GM23338 (cell line): Measurements from ENCODE around the gene CRY1.

ENCODE experiments used
- CTCF ChIP-seq, 2 experiments: fragments of 200-600 bp in 1 of 2; sonication (generic) in 1 of 2; conservative IDR thresholded peaks; 2 replicates each; pipeline versions ENCODE4 v1.5.1 to v1.6.1; 2016 to 2017; ENCODE audit warnings: antibody characterized with exemption in 2 of 2, low read depth in 2 of 2, mild to moderate bottlenecking in 2 of 2, moderate library complexity in 1 of 2
- EZH2 ChIP-seq: fragments of 200-600 bp; sonication (generic); IDR thresholded peaks from one replicate; pipeline ENCODE4 v1.8.0; 2017; ENCODE audit warnings: antibody characterized with exemption, mild to moderate bottlenecking, low read depth; ENCODE audit not compliant: unreplicated experiment
- POLR2AphosphoS5 ChIP-seq: IDR thresholded peaks from 2 replicates; pipeline ENCODE4 v1.6.1; 2016; ENCODE audit warnings: antibody characterized with exemption, low read depth
- STAT1 ChIP-seq: IDR thresholded peaks from one replicate; pipeline ENCODE4 v1.6.1; 2016; ENCODE audit warnings: antibody characterized with exemption; ENCODE audit not compliant: unreplicated experiment

DNA sequence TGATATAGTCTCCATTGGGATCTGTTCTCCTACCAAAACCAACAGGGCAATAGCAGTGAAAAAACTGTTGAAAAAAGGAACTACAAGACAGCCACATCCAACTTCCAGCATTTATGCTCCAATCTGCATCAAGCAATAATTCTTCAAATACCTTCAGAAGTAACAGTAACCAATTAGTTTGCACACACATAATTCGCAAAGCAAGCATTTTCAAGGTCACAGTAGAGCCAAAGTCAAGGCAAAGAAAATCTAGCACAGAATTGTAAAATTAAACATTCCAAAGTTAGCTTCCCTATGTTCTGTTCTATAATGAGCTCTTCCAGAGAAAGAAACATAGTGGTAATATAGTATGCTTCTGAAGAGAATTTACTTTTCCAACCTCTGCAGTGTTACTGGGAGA, 95.4 kb downstream of the CRY1 start:
- TF ChIP-seq CTCF (conservative IDR thresholded peaks at IDR 0.05; ENCODE audit: low read depth in 2 of 2) = no peak
- no peak for TF ChIP-seq STAT1
- TF ChIP-seq POLR2AphosphoS5 = no peak
- TF ChIP-seq EZH2 = no peak
